ENCODE data around the gene CYP4A22. TPM values are rescaled to one million over a fixed set of nuclear protein-coding genes. Genes with fewer than 3 reads are reported as not detected.

The CYP4A22 gene
- total RNA-seq, 1 experiment from 2014 or later: not detected

DNA sequence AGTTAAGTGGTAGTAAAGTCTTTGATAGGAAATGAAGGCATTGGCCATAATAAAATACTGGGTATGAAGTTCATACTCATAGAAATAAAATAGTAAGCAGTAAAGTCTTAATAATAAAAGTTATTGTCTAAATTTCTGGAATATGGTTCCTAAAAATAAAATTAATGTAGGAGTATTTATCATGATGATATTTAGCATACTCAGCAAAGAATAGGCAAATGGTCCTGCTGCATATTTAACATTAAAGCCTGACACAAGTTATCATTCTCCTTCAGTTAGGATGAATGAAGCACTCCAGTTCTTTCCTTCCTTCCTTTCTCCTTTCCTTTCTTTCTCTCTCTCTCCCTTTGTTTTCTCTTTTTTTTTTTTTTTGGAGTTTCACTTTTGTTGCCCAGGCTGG, 27.3 kb downstream of the CYP4A22 start:
- BruUV-seq (replicated peaks): no TSS peak
- no peak overlapping the region for H3K4me3 ChIP-seq (ENCODE audit: low read depth in 2 of 2, low read length in 2 of 2)
- TF ChIP-seq TCF7L2 (IDR thresholded peaks at IDR 0.05; ENCODE audit: low read depth, low read length) (no peak), POLR2AphosphoS5 (IDR thresholded peaks at IDR 0.05; ENCODE audit: low read depth, low read length) (no peak), SIN3A (IDR thresholded peaks at IDR 0.05; ENCODE audit: borderline replicate concordance, insufficient read depth, low read depth, low read length) (no peak)
- TF ChIP-seq, protein P1, sequence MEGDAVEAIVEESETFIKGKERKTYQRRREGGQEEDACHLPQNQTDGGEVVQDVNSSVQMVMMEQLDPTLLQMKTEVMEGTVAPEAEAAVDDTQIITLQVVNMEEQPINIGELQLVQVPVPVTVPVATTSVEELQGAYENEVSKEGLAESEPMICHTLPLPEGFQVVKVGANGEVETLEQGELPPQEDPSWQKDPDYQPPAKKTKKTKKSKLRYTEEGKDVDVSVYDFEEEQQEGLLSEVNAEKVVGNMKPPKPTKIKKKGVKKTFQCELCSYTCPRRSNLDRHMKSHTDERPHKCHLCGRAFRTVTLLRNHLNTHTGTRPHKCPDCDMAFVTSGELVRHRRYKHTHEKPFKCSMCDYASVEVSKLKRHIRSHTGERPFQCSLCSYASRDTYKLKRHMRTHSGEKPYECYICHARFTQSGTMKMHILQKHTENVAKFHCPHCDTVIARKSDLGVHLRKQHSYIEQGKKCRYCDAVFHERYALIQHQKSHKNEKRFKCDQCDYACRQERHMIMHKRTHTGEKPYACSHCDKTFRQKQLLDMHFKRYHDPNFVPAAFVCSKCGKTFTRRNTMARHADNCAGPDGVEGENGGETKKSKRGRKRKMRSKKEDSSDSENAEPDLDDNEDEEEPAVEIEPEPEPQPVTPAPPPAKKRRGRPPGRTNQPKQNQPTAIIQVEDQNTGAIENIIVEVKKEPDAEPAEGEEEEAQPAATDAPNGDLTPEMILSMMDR (IDR thresholded peaks at IDR 0.05): no peak
- TF ChIP-seq, protein P2, sequence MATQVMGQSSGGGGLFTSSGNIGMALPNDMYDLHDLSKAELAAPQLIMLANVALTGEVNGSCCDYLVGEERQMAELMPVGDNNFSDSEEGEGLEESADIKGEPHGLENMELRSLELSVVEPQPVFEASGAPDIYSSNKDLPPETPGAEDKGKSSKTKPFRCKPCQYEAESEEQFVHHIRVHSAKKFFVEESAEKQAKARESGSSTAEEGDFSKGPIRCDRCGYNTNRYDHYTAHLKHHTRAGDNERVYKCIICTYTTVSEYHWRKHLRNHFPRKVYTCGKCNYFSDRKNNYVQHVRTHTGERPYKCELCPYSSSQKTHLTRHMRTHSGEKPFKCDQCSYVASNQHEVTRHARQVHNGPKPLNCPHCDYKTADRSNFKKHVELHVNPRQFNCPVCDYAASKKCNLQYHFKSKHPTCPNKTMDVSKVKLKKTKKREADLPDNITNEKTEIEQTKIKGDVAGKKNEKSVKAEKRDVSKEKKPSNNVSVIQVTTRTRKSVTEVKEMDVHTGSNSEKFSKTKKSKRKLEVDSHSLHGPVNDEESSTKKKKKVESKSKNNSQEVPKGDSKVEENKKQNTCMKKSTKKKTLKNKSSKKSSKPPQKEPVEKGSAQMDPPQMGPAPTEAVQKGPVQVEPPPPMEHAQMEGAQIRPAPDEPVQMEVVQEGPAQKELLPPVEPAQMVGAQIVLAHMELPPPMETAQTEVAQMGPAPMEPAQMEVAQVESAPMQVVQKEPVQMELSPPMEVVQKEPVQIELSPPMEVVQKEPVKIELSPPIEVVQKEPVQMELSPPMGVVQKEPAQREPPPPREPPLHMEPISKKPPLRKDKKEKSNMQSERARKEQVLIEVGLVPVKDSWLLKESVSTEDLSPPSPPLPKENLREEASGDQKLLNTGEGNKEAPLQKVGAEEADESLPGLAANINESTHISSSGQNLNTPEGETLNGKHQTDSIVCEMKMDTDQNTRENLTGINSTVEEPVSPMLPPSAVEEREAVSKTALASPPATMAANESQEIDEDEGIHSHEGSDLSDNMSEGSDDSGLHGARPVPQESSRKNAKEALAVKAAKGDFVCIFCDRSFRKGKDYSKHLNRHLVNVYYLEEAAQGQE (IDR thresholded peaks at IDR 0.05; ENCODE audit: insufficient read depth in 1 of 2, low read depth in 2 of 2, low read length in 1 of 2): no peak
- no peaks in the 10 kb centered on the region for H3K9me3 ChIP-seq (ENCODE audit: control insufficient read depth, insufficient read depth, low read depth, low read length)
- CTCF ChIA-PET: interaction anchor here (0.7 kb wide), 1 partner anchor 41 kb away, joined by 3 read pairs; no protein-coding TSS in a partner anchor
- POLR2A ChIA-PET: no interaction called here
- H3K27ac ChIP-seq (ENCODE audit: low read length): no peak overlapping the region
- no peaks in the 10 kb centered on the region for H3K27me3 ChIP-seq (ENCODE audit: control insufficient read depth, insufficient read depth, low read length)
- in situ Hi-C loops (cut with HindIII; ENCODE audit: low pct_unique_long_range_greater_than_20kb, low sequenced_read_pairs): no loop called here
- no peaks in the 10 kb centered on the region for H3K36me3 ChIP-seq (ENCODE audit: control insufficient read depth, insufficient read depth, low read length)
- ATAC-seq (no peak), DNase-seq (ENCODE audit: low read depth, low spot score) (no peak)
- intact Hi-C loops (cut with micrococcal nuclease; ENCODE audit: unreplicated experiment): no loop called here
- H3K4me1 ChIP-seq (ENCODE audit: control insufficient read depth, insufficient read depth, low read length): no peaks in the 10 kb centered on the region

DNA sequence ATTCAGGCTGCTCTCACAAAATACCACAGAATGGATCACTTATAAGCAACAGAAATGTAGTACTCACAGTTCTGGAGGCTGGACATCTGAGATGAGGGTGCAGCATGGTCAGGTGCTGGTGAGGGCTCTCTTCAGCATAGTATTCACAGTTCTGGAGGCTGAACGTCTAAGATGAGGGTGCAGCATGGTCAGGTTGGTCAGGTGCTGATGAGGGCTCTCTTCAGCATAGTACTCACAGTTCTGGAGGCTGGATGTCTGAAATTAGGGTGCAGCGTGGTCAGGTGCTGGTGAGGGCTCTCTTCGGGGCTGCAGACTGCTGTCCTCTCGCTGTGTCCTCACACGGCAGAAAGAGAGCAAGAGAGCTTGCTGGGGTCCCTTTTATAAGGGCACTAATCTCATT, 35.5 kb downstream of the CYP4A22 start:
- H3K36me3 ChIP-seq (ENCODE audit: control insufficient read depth, insufficient read depth, low read length): no peaks in the 10 kb centered on the region
- intact Hi-C loops (cut with micrococcal nuclease; ENCODE audit: unreplicated experiment): no loop called here
- no peaks in the 10 kb centered on the region; the same call in 1 of the 2 replicates for H3K27me3 ChIP-seq (ENCODE audit: control insufficient read depth, insufficient read depth, low read length)
- ChIA-PET CTCF (interaction anchor here (0.6 kb wide), 1 partner anchor 56 kb away, joined by 3 read pairs; no protein-coding TSS in a partner anchor), POLR2A (no interaction called here)
- ATAC-seq (no peak), DNase-seq (ENCODE audit: low read depth, low spot score) (no peak)
- in situ Hi-C loops (cut with HindIII; ENCODE audit: low pct_unique_long_range_greater_than_20kb, low sequenced_read_pairs): no loop called here
- H3K27ac ChIP-seq (ENCODE audit: low read length): no peak overlapping the region
- no peaks in the 10 kb centered on the region for H3K9me3 ChIP-seq (ENCODE audit: control insufficient read depth, insufficient read depth, low read depth, low read length)
- no peak overlapping the region for H3K4me3 ChIP-seq (ENCODE audit: low read depth in 2 of 2, low read length in 2 of 2)
- no peaks in the 10 kb centered on the region for H3K4me1 ChIP-seq (ENCODE audit: control insufficient read depth, insufficient read depth, low read length)
- no TSS peak for BruUV-seq (replicated peaks)
- TF ChIP-seq, protein P1 (IDR thresholded peaks at IDR 0.05): no peak
- TF ChIP-seq, protein P2 (IDR thresholded peaks at IDR 0.05; ENCODE audit: insufficient read depth in 1 of 2, low read depth in 2 of 2, low read length in 1 of 2): no peak
- TF ChIP-seq POLR2AphosphoS5 (IDR thresholded peaks at IDR 0.05; ENCODE audit: low read depth, low read length): no peak
- TF ChIP-seq TCF7L2 (IDR thresholded peaks at IDR 0.05; ENCODE audit: low read depth, low read length): no peak
- TF ChIP-seq SIN3A (IDR thresholded peaks at IDR 0.05; ENCODE audit: borderline replicate concordance, insufficient read depth, low read depth, low read length): no peak

Measured in Panc1 (cell line).